Articular chondrocyte of knee joint (primary cell): Measurements from ENCODE around the gene NOXRED1. TPM values are rescaled to one million over a fixed set of nuclear protein-coding genes. Genes with fewer than 3 reads are reported as not detected.

Experiments
- small RNA-seq: library from RNA; depleted of rRNA; stranded (forward); fragments of <200 nt; gene quantifications from one replicate; pipeline ENCODE3, GENCODE V24; 2012
- total RNA-seq: library from RNA; depleted of rRNA; stranded (reverse); fragments of >200 nt; gene quantifications from 2 replicates; pipeline ENCODE4 v1.2.3, GENCODE V29; 2012

Gene NOXRED1, protein sequence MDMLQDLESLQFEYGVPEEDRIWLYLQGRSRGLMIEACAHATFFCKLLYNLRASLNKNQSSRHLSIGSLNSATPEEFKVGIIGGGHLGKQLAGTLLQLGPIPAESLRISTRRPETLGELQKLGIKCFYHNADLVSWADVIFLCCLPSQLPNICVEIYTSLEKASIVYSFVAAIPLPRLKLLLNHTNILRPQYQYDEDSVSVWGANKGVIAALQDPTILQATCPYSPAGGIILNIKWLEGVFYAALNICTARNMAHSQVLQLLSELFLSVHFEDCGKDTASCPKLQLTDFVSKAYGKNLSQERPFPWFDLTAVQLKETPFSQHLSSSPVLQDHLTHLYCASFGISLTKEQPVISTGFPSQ
- total RNA-seq, result 0.39 and 0.65 TPM in 2 replicates

GRCh38 chr14:77423423-77423822, at the start of gene NOXRED1:
NOXRED1 (minus strand) TSS chr14:77423523; CDS start chr14:77422889, 634 bp downstream.

GRCh38 chr14:77457522-77458248, 34.4 kb upstream of the NOXRED1 start, which contains the start of the genes AHSA1 and VIPAS39:
AHSA1 (plus strand) TSS chr14:77458093; CDS start chr14:77458190, 97 bp downstream.
VIPAS39 (minus strand) TSS chr14:77457601; CDS start chr14:77454102, 3,499 bp downstream.

GRCh38 chr14:77376771-77377501, 46.4 kb downstream of the NOXRED1 start, which contains the start of the genes SAMD15 and TMED8:
SAMD15 (plus strand) TSS chr14:77377379; CDS start chr14:77377419, 40 bp downstream.
TMED8 (minus strand) TSS chr14:77377094; CDS start chr14:77377053, 41 bp downstream.

Small RNA genes within 50 kb of the gene (small RNA-seq; reads per million reads assigned to genes)
- not detected for gene RF00404

Other genes with a start within 250 kb of the NOXRED1 start
- not detected in 2 replicates for gene TMEM63C, start 241.7 kb downstream of the NOXRED1 start, total RNA-seq
- not detected in 2 replicates for gene NGB, start 152.3 kb downstream of the NOXRED1 start, total RNA-seq
- gene POMT2, start 102.6 kb downstream of the NOXRED1 start, total RNA-seq, result 7.7 and 8.0 TPM in 2 replicates
- gene GSTZ1, start 102.5 kb downstream of the NOXRED1 start, total RNA-seq, result 32.4 and 42.2 TPM in 2 replicates
- 12.4 and 12.6 TPM in 2 replicates for gene TMED8, start 46.4 kb downstream of the NOXRED1 start, total RNA-seq
- gene SAMD15, start 46.1 kb downstream of the NOXRED1 start, total RNA-seq, result 6.3 and 8.5 TPM in 2 replicates
- gene VIPAS39, start 34.1 kb upstream of the NOXRED1 start, total RNA-seq, result 27.7 and 33.2 TPM in 2 replicates
- gene AHSA1, start 34.6 kb upstream of the NOXRED1 start, total RNA-seq, result 68.2 and 77.9 TPM in 2 replicates
- gene ISM2, start 75.3 kb upstream of the NOXRED1 start, total RNA-seq, result 0.13 and 0.22 TPM in 2 replicates
- 60.4 and 71.3 TPM in 2 replicates for gene SPTLC2, start 193.1 kb upstream of the NOXRED1 start, total RNA-seq